RWPE2 (cell line): ENCODE data around the gene LIN54.

Experiments used
- ATAC-seq: fragments of 200-7000 bp; cut with Tn5 transposase; 3 replicates; pipeline ENCODE4 v1.9.1; 2021; ENCODE audit warnings: low read depth
- DNase-seq: peaks from one replicate; pipeline ENCODE4 v3.0.0-alpha.2; 2020; ENCODE audit warnings: low spot score
- H3K27ac ChIP-seq: fragments of 450-650 bp; 2 replicates; pipeline ENCODE4 v1.5.1; 2017; ENCODE audit warnings: mild to moderate bottlenecking; ENCODE audit not compliant: poor library complexity, severe bottlenecking
- H3K27me3 ChIP-seq: fragments of 250-450 bp; sonication (Bioruptor Pico); 2 replicates; pipeline ENCODE4 v1.5.1; 2021; ENCODE audit warnings: mild to moderate bottlenecking, moderate library complexity; ENCODE audit not compliant: insufficient read depth, poor library complexity, severe bottlenecking
- H3K36me3 ChIP-seq: fragments of 250-450 bp; sonication (Bioruptor Pico); 2 replicates; pipeline ENCODE4 v1.5.1; 2020; ENCODE audit warnings: low read depth, mild to moderate bottlenecking, moderate library complexity
- H3K4me1 ChIP-seq: fragments of 250-450 bp; sonication (Bioruptor Pico); 2 replicates; pipeline ENCODE4 v1.5.1; 2021; ENCODE audit warnings: mild to moderate bottlenecking, moderate library complexity; ENCODE audit not compliant: insufficient read depth, poor library complexity, severe bottlenecking
- H3K4me3 ChIP-seq: fragments of 250-450 bp; sonication (Bioruptor Pico); 2 replicates; pipeline ENCODE4 v1.5.1; 2021; ENCODE audit warnings: mild to moderate bottlenecking, moderate library complexity; ENCODE audit not compliant: severe bottlenecking
- H3K9me3 ChIP-seq: fragments of 250-450 bp; sonication (Bioruptor Pico); 2 replicates; pipeline ENCODE4 v1.5.1; 2021; ENCODE audit warnings: mild to moderate bottlenecking, moderate library complexity; ENCODE audit not compliant: severe bottlenecking
- CTCF ChIP-seq: fragments of 450-650 bp; IDR thresholded peaks from one replicate; pipeline ENCODE4 v1.5.1; 2017; ENCODE audit warnings: mild to moderate bottlenecking, moderate library complexity; ENCODE audit not compliant: poor library complexity, severe bottlenecking

The LIN54 gene

GRCh38 chr4:82891707-82892466 lies 118.7 kb downstream of the LIN54 start:
- ATAC-seq, result peak; percentile 24; the same call in 2 of the 3 replicates
- Histone ChIP-seq H3K27ac (peak overlapping the region; percentile 83), H3K4me1 (peaks cover 21% of the 10 kb centered on the region), H3K27me3 (no peaks in the 10 kb centered on the region), H3K36me3 (peaks cover 51% of the 10 kb centered on the region), H3K9me3 (no peaks in the 10 kb centered on the region), H3K4me3 (peak overlapping the region; percentile 89)
- no peak for TF ChIP-seq CTCF
- DNase-seq, result no peak

DNA sequence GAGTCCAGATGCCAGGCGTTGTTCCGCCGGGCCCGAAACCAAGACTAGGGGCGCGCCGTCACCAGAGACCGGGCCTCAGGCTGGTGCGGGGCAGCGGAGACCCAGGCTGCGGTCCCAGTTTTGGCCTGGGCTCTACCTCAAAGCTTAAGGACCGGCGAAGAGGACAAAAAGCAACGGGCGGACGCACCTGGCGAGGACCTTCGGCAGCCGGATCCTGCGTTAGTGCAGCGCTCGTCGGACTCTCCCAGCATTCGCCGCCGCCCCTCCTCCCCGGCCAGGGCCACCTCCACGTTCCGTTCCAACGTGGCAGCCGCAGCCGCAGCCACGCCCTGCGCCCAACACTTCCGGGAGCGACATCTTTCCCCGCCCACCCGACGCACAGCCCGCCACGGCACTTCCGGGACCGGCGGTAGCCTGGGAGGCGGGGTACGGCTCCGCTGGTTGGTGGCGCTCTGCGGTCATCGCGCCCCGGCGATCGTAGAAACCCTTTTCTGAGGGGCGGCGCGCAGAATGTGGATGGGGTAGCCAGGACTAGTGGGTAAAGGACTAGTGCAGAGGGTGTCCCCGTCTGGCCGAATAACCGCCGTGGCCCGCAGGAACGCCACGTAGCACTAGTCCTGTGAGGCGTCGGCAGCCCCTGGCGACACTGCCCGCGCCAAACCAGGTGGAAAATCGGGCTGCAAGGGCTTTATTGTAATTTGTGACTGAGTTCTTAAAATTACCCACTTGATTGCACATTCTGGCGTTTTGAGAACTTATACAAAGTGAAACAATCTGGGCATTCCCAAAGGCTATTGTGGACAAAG lies 119.5 kb downstream of the LIN54 start, which contains the start of gene SEC31A:
SEC31A (minus strand) TSS at position 253 of the 806 bp plus-strand sequence. CDS start 9,217 bp downstream, outside the sequence.
- Histone ChIP-seq H3K36me3 (peaks cover 48% of the 10 kb centered on the region), H3K9me3 (no peaks in the 10 kb centered on the region), H3K4me1 (peaks cover 27% of the 10 kb centered on the region), H3K27ac (peak within 1 kb of the TSS; percentile 83), H3K27me3 (no peaks in the 10 kb centered on the region), H3K4me3 (peak within 1 kb of the TSS; percentile 89)
- TF ChIP-seq CTCF, result no peak
- DNase-seq (peak; percentile 95), ATAC-seq (peak; percentile 87)

DNA sequence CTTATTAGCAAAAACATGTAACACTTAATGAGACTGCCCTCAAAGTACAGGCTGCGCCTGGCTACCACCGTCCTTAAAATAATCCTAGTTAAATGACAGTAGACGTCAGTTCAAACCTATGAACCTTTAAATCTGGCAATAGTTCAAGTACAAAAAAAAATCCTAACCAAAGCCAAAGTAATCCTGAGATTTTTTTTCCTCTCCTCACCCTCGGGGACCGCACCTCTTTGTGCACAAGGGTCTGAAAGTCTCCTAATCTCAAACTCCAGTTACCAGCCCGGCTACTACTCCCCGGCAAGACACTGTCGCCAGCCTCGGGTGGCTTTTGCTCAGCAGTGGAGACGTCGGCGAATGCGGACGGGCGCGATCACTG lies 120.1 kb downstream of the LIN54 start:
- Histone ChIP-seq H3K36me3 (peaks cover 48% of the 10 kb centered on the region), H3K4me1 (peaks cover 33% of the 10 kb centered on the region), H3K4me3 (peak overlapping the region; percentile 89), H3K9me3 (no peaks in the 10 kb centered on the region), H3K27me3 (no peaks in the 10 kb centered on the region), H3K27ac (peak overlapping the region; percentile 83)
- no peak for TF ChIP-seq CTCF
- DNase-seq (no peak), ATAC-seq (no peak)

DNA sequence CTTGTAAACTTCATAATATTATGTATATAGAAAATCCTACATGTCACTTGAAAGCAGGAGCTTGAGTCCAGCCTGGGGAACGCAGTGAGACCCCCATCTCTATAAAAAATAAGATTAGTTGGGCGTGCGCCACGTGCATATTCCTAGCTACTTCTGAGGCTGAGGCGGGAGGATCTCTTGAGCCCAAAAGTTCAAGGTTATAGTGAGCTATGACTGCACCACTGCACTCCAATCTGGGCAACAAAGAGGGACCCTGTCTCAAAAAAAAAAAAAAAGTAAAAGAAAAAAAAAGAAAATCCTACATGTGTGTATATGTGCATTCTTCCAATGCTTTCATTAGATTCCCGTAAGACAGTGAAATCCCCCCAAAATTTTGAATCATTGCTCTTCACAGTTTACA lies 121.3 kb downstream of the LIN54 start:
- Histone ChIP-seq H3K9me3 (no peaks in the 10 kb centered on the region), H3K36me3 (peaks cover 44% of the 10 kb centered on the region), H3K27me3 (no peaks in the 10 kb centered on the region), H3K4me1 (peaks cover 28% of the 10 kb centered on the region), H3K27ac (peak overlapping the region; percentile 83), H3K4me3 (peak overlapping the region; percentile 89)
- no peak for TF ChIP-seq CTCF
- DNase-seq (no peak), ATAC-seq (no peak)
